ENCODE results near the gene LRRC32. TPM values are rescaled to one million over a fixed set of nuclear protein-coding genes. Genes with fewer than 3 reads are reported as not detected.

LRRC32 gene
- polyA plus RNA-seq, 1 donor from 2014 or later = not detected

DNA sequence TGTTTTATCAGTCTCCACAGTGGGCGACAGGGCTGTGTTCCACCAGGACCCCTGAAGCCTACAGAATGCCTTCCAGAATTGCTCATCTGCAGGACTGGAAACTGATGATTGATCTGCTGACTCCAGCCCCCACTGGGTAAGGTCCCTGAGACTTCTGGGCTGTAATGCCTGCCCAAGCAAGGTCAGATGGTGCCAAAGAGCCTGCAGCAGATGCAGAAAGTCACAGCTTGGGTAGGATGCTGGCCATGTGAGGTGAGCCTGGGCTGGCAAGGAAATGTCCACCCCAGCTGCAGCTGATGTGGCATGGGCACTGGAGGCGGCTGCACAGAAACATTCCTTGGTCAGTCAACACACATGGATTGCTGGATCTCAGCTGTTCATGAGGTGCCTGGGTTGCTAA, 30.9 kb downstream of the LRRC32 start:
- Histone ChIP-seq H3K36me3 (ENCODE audit: insufficient read depth, low read length) (no peaks in the 10 kb centered on the region), H3K9me2 (ENCODE audit: insufficient read depth, low read length) (no peaks in the 10 kb centered on the region), H3K27ac (ENCODE audit: low read length) (no peak overlapping the region), H3K79me2 (replicated peaks; ENCODE audit: insufficient read depth, low read length) (no peaks in the 10 kb centered on the region), H3K4me3 (ENCODE audit: low read length) (no peak overlapping the region), H2AFZ (ENCODE audit: low read depth, low read length) (no peak overlapping the region), H3K9me3 (ENCODE audit: low read length) (no peaks in the 10 kb centered on the region), H4K20me1 (ENCODE audit: insufficient read depth) (no peaks in the 10 kb centered on the region), H3K27me3 (ENCODE audit: insufficient read depth, low read depth, low read length) (no peaks in the 10 kb centered on the region), H3K4me2 (ENCODE audit: low read length) (no peak overlapping the region), H3F3A (ENCODE audit: insufficient read depth, low read length, poor library complexity, severe bottlenecking) (no peaks in the 10 kb centered on the region), H3K9ac (ENCODE audit: low read length) (no peak overlapping the region)
- TF ChIP-seq POLR2AphosphoS5 (IDR thresholded peaks at IDR 0.05) (no peak), EP300 (conservative IDR thresholded peaks at IDR 0.05; ENCODE audit: poor library complexity, severe bottlenecking) (no peak), SMC3 (conservative IDR thresholded peaks at IDR 0.05; ENCODE audit: poor library complexity) (no peak), TAF1 (IDR thresholded peaks at IDR 0.05; ENCODE audit: low read depth) (no peak), RAD21 (conservative IDR thresholded peaks at IDR 0.05) (no peak)

DNA sequence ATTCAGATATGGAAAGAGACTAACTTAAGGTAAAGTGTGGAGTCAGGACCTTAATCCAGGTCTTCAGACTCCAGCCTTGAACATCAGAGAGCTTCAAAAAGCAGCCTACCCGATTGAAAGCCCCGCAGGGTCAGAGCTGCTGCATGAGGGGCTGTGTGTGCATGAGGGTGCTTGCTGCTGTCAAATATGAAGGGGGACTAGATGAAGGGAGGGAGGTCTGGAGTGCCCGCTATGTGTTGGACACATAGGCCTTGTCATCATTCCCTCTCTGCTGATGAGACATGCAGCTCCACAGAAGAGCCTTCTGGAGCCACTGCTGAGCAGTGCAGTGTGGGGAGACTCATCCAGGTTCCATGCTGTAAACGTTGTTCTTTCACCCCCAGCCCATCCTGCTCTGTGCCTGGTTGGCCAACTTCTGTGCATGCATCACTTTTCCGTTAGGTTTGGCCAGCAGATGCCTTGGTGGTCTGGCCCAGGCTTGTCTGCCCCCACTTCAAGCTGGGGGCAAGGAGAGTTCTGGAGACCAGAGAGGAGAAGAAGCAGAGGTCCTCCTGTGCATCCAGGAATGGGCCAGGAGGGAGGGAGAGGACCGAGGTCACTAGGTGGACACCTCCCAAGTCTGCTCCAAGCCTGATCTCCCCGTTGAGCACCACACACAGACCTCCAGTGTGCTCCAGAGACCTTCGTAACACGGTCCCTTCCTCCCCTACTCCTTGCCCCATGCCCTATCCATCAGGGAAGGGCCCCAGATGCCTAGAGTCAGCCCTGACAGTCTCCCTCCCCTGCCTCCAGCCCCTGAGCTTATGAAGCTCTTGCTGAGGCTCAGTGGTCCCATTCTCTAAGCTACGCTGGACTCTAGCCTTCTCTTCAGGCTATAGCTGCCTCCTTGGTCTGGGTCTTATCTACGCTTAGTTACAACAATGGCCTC, 32.0 kb downstream of the LRRC32 start:
- Histone ChIP-seq H3K4me2 (ENCODE audit: low read length) (no peak overlapping the region), H3K27ac (ENCODE audit: low read length) (no peak overlapping the region), H3K36me3 (ENCODE audit: insufficient read depth, low read length) (no peaks in the 10 kb centered on the region), H3K9me3 (ENCODE audit: low read length) (no peaks in the 10 kb centered on the region), H3F3A (ENCODE audit: insufficient read depth, low read length, poor library complexity, severe bottlenecking) (no peaks in the 10 kb centered on the region), H3K9me2 (ENCODE audit: insufficient read depth, low read length) (no peaks in the 10 kb centered on the region), H4K20me1 (ENCODE audit: insufficient read depth) (no peaks in the 10 kb centered on the region), H3K4me3 (ENCODE audit: low read length) (no peak overlapping the region), H3K79me2 (replicated peaks; ENCODE audit: insufficient read depth, low read length) (no peaks in the 10 kb centered on the region), H3K9ac (ENCODE audit: low read length) (no peak overlapping the region), H2AFZ (ENCODE audit: low read depth, low read length) (no peak overlapping the region), H3K27me3 (ENCODE audit: insufficient read depth, low read depth, low read length) (no peaks in the 10 kb centered on the region)
- TF ChIP-seq EP300 (conservative IDR thresholded peaks at IDR 0.05; ENCODE audit: poor library complexity, severe bottlenecking) = no peak
- TF ChIP-seq TAF1 (IDR thresholded peaks at IDR 0.05; ENCODE audit: low read depth) = no peak
- no peak for TF ChIP-seq EZH2 (IDR thresholded peaks at IDR 0.05; ENCODE audit: borderline replicate concordance, insufficient read depth, low read length, poor library complexity, severe bottlenecking)
- TF ChIP-seq, protein P1, sequence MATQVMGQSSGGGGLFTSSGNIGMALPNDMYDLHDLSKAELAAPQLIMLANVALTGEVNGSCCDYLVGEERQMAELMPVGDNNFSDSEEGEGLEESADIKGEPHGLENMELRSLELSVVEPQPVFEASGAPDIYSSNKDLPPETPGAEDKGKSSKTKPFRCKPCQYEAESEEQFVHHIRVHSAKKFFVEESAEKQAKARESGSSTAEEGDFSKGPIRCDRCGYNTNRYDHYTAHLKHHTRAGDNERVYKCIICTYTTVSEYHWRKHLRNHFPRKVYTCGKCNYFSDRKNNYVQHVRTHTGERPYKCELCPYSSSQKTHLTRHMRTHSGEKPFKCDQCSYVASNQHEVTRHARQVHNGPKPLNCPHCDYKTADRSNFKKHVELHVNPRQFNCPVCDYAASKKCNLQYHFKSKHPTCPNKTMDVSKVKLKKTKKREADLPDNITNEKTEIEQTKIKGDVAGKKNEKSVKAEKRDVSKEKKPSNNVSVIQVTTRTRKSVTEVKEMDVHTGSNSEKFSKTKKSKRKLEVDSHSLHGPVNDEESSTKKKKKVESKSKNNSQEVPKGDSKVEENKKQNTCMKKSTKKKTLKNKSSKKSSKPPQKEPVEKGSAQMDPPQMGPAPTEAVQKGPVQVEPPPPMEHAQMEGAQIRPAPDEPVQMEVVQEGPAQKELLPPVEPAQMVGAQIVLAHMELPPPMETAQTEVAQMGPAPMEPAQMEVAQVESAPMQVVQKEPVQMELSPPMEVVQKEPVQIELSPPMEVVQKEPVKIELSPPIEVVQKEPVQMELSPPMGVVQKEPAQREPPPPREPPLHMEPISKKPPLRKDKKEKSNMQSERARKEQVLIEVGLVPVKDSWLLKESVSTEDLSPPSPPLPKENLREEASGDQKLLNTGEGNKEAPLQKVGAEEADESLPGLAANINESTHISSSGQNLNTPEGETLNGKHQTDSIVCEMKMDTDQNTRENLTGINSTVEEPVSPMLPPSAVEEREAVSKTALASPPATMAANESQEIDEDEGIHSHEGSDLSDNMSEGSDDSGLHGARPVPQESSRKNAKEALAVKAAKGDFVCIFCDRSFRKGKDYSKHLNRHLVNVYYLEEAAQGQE (IDR thresholded peaks at IDR 0.05; ENCODE audit: borderline replicate concordance) = no peak
- TF ChIP-seq RAD21 (conservative IDR thresholded peaks at IDR 0.05) = no peak
- TF ChIP-seq MXI1 (conservative IDR thresholded peaks at IDR 0.05; ENCODE audit: poor library complexity, severe bottlenecking) = no peak
- no peak for TF ChIP-seq SMC3 (conservative IDR thresholded peaks at IDR 0.05; ENCODE audit: poor library complexity)
- TF ChIP-seq, protein P2, sequence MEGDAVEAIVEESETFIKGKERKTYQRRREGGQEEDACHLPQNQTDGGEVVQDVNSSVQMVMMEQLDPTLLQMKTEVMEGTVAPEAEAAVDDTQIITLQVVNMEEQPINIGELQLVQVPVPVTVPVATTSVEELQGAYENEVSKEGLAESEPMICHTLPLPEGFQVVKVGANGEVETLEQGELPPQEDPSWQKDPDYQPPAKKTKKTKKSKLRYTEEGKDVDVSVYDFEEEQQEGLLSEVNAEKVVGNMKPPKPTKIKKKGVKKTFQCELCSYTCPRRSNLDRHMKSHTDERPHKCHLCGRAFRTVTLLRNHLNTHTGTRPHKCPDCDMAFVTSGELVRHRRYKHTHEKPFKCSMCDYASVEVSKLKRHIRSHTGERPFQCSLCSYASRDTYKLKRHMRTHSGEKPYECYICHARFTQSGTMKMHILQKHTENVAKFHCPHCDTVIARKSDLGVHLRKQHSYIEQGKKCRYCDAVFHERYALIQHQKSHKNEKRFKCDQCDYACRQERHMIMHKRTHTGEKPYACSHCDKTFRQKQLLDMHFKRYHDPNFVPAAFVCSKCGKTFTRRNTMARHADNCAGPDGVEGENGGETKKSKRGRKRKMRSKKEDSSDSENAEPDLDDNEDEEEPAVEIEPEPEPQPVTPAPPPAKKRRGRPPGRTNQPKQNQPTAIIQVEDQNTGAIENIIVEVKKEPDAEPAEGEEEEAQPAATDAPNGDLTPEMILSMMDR (IDR thresholded peaks at IDR 0.05; ENCODE audit: poor library complexity, severe bottlenecking) = no peak
- no peak for TF ChIP-seq POLR2AphosphoS5 (IDR thresholded peaks at IDR 0.05)

Measured in neural cell (in vitro differentiated cells).